NCI-H82 treated with DMSO at 0.1 percent for 48 hours (cell line): ENCODE data around the gene CDH4.

Source experiments
- DNase-seq: peaks from one replicate; lab custom pipeline; 2025; ENCODE audit not compliant: unreplicated experiment; lab: John Stamatoyannopoulos, UW

Gene CDH4

DNA sequence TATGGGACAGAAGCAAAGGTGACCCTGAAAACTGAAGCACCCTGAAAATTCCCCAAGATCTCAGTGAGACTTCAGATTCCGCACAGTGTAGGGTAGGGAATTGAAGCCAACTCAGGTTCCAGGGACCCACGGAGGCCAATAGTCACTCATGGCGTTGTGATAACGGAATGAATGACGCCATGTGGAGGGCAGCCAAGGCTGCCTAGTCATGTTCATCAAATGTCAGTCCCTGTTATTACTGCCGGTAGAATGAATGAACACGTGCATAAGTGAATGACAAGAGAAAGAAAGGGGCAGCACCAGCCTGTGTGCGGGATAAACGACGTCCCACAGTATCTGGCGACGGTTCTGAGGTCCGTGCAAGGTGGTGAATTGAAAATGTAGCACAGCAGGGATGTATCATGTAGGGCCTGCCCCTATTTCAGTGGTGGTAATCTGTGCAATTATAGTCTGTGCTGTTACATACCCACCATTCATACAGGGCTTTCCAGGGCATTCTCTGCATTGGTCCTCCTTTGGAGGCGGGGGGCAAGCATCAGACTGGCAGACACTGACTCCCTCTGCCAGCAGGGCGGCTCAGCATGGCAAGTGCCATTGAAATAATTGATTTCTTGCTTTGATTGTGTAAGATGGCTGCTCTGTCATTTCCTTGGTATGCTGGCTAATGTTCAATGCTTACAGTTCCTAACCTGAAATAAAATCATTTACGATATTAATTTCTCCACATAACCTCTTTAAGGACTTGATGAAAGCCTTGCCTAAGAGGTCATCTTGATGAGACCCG, 386.9 kb downstream of the CDH4 start:
- DNase-seq: no peak

DNA sequence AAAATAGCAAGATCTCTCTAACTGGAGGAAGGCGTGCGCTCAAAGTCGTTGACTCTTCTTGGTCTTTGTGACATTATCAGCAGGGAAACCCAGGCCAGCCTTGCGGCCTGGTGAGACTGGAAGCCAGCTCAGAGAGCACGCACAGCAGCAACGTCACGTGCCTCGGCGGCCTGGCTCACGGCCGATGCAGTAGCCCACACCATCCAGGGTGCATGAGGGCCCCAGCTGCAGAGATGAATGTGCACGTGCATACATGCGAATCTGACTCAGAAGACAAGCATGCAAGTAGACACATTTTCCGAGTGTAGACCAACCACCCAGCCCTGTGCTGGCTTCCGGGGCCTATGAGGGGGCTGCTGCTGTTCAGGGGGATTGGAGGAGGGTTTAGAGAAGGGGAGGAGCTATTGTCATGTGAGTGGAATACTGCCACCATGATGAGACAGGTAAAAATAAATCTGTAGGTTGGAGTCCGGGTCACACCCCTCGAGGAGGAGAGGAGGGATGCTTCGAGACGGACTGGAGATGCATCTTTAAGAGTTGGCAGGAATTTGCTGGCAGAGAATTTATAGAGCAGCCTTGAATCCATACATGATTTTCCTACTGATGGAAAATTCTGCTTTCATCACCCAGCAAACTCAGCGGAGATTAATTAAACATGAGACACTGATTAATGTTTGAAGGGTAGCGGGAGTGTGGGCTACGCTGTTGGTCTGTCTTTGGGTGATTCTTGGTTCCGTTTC, 388.2 kb downstream of the CDH4 start:
- DNase-seq: no peak

DNA sequence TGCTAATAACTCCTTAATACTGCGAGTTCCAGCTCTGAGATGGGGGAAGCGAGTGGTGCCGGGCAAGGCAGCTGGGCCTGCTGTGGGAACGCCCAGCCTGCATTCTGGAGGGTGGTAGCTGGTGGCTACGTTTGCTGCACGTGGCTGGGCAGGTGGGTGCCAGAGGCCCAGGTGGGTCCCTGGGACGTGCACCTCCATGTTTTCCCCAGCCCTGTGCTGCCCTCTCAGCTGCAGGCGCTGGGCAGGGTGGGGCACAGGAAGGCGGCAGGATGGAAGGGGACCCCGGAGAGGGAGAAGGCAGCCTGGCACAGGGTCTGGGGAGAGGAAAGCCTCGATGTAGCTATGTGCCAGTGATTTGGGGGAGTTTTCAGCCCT, 388.8 kb downstream of the CDH4 start:
- DNase-seq: no peak

DNA sequence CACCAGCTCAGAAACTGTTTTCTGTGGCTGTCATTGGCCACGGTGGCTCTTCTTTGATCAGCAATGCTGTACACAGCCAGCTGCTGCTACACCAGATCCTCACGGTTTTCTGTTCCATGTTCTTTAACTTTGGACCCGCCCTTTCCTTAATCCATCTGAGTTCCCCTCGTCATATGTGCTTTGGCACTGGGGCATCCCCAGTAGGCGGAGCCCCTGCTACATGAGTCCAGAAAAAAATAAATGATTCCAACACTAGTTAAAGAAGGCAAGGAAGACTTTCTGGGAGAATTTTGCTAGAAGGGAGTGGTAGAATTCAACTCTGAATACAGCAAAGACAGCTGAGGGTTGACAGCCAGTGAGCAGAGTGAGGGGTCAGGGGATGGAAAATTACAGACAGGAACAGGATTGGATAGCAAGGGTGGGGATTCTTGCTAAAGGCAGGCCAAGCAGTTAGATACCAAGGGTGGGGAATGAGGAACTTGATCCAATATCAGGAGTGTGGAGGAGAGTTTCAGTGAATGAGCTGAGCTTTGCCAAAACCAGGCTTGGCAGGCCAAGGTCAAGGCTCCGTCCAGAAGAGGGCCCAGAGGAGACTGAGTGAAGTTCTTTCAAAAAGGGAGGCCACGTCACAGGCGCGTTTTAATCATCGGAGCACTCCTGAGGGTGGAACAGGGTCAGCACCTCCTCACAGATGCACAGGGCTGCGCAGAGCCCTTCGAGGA, 391.8 kb downstream of the CDH4 start:
- DNase-seq: no peak

DNA sequence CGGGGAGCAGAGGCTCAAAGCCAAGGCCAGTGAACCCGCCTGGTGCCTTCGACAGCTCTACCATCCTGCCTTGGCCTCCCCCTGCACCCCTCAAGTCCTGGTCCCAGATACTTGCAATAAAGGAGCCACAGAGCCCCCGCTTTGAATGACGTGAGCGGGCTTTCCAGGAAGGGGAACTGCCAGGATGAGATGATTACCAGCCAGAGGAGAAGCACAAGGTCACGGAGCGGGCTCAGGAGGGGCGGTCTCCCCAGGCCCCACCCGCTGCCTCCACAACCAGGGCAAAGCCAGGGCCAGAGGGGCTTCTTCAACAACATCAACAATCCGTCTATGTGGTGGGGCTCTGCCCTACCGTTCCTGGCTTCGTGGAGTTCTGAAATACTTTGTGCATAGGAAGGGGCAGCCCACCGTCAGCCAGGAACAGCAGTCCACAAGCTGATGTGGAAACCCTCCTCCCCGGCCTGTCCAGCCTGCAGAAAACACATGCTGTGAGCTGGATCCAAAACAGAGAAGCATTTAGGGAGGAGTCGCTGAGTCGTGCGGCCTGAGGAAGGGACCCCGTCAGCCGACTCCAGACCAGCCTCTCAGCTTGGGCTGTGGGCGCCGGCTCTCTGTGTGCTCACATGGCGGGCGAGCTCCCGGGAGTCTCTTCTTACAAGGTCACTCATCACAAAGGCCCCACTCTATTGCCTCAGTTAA, 392.5 kb downstream of the CDH4 start:
- no peak for DNase-seq

DNA sequence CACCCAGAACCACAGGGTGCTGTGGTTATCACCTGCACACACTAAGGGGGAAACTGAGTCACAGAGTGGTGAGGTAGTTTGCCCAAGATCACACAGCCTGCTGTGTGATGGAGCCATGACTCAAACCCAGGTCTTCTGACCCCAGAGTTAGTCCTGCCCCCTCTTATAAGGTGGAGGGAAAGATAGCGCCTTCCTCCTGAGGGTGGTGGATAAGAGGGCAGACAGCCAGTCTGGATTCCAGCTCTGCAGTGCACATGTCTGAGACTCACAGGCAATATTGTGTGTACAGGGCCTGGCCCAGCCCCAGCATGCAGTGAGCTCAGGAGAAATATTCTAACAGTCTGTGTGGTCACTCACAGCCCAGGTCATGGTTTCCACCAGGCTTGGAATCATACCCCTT, 393.7 kb downstream of the CDH4 start:
- DNase-seq: no peak

DNA sequence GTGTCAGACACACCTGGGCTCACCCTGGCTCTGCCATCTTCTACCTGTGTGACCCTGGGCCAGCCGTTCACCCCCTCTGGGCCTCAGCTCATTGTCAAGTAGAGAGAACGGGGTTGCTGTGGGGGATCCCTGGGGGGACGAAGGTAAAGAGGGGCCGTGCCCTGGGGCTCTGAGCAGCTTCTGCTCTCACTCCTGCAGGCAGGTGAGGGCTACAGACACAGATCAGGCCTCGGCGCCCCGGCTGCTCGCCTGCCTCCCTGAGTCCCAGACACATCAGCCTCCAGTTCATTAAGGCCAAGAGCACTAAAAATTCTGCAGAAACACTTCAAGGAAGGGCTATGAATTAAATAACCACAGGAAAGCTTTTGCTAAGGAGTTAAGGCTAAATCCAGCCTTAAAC, 394.4 kb downstream of the CDH4 start:
- DNase-seq: no peak

DNA sequence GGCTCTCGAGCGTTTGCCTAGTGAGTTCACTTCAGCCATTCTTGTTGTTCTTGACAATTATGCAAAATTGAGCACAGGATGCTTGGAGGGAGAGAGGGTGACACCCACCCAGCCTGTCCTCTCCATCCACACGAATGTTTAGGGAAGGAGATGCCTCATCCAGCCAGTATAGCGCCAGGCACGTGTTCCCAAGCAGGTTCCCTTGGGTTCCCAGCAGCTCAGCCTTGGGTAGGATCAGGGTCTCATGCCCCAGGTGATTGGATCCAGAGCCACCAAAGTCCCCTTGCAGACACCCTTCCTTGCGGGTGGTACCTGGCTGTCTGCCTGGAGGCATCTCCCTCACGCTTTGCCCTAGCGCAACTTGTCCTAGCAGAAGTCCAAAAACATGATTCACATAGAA, 394.9 kb downstream of the CDH4 start:
- no peak for DNase-seq

DNA sequence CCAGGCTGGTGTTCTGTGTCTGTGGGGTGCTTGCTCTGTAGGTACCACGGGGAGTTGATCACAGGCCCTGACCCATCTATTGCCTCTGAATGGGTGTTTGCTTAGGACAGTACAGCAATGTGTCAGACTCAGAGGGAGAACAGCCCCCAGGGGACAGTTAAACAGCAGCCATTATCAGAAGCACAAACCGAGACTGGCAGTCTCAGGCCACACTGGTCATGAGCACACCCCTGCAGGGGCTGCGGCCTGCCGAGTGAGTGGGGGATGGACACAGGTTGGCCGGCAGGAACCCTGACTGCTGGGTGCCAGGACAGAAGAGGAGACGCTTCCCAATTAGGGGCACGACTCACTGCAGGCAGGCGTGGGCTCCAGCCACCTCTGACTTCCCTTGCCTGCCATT, 395.6 kb downstream of the CDH4 start:
- no peak for DNase-seq

DNA sequence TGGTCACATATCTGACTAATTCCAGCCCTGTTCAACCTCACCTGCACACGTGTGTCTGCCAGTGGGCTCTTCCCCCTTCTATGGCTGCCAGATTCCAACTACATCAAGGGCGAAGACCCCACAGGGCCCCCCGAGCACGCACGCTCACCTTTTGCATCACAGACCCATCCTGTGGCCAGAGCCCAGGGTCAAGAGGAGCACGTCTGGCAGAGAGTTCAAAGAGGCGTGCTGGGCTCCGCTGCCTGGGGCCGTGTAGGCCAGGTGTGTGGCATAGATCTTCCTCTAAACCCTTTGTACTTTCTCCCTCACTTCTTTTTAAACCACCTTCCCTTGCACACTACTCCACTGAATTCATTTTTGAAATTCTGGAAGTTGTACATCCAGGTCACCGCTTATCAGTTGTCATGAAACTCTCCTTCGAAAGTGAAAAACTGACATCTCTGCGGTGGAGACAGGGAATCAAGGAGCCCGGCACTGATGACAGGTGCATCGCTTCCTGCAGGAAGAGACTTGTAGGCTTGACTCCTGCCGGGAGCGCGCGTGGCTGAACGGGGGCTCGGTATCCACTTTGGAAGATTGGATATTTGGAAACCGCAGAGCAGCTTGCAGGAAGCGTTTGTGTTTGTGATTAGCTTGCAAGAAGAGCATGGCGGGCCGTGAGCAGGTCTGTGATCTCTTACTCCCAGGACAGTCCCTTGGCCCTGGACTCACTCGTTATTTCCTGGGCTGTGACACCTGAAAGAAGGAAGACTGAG, 397.2 kb downstream of the CDH4 start:
- DNase-seq: no peak

DNA sequence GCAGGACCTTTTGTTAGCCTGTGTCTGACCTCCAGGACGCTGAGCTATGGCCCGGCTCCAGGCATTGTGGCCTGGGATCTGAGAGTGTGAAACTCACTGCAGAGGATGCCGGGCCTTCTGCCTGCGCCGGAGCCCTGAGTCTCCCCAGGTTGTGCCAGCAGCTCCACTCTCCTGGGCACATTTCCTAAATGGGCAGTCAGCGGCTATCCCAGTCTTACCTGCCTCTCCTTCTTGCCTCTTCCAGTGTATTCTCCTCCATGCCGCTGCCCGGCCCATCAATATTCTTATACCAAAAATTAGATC, 397.8 kb downstream of the CDH4 start:
- no peak for DNase-seq

DNA sequence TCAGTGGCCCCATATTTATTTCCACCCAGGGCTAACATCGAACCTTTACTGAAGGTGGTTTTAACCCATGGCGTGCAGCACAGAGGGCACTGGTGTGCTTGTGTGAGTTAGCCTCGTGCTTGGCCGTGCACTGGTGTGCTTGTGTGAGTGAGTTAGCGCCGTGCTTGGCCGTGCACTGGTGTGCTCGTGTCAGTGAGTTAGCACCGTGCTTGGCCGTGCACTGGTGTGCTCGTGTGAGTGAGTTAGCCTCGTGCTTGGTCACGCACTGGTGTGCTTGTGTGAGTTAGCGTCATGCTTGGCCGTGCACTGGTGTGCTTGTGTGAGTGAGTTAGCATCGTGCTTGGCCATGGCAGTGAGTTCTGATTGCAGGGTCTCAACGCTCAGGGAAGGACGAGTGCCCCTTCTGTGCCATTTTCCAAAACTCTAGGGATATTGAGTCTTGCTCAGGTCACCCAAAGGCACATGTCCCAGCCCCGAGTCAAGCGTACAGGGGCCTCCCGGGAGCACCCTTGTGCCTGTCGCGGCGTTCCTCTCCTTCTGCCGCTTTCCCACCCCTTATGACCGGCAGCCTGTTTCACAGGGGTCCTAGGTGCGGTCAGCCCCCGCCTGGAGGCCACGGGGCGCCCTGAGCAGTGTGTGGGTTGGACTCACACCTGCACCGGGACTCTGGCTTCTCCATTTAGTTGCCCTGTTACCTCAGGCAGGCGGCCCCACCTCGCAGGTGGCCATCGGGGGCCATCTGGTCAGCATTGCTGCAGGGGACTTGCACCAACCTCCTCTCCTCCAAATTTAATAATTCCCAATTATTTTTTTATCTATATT, 399.1 kb downstream of the CDH4 start:
- no peak for DNase-seq

DNA sequence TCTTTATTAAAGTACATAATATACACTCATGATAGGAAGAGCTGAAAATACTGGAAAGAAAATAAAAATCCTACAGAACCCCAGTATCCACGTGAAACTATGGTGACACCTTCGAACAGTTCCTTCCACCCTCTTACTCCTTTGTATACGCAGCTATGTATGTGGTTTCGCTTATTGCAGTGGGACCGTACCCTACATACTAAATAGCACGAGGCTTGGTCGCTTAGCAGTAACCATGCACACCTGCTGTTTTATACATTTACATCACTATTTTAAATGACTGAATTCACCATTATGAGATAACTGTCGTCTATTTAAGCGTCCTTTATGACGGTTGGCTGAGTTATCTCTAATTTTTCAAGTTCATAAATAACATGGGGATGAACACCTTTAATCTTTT, 400.1 kb downstream of the CDH4 start:
- no peak for DNase-seq

DNA sequence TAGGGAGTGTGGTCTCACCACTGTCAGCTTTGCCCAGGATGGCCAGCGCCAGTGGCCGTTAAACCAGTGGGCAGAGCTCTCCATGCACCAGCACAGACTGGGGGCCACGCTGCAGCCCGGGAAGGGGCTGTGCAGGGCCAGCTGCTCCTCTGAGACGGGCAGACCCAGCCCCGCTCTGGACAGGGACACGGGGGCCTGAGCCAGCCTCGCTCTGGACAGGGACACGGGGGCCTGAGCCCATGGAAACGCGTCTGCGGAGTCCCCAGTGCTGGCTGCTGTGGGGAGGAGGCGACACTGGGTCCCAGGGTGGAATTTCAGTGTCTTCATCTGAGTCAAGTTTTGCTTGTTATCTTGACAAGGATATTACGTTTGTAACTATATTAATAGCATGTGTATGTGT, 402.7 kb downstream of the CDH4 start:
- DNase-seq: no peak

DNA sequence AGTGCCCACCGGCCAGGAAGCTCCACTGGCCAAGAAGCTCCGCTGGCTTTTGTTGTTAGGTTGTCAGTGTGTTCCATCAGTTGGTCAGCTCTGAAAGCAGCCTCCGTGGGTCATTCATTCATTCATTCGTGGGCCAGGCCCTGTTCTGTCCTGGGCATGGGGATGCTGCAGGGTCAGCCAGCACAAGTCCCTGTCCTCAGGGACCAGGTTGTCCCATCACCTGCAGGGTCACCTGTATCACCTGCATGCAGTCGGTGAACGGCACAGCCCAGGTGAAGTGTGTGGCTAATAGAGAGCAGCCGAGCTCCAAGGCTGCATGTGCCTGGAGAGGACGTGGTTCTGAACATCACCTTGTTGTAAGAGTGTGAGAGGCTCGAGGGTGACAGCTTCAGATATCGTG, 403.5 kb downstream of the CDH4 start:
- no peak for DNase-seq

DNA sequence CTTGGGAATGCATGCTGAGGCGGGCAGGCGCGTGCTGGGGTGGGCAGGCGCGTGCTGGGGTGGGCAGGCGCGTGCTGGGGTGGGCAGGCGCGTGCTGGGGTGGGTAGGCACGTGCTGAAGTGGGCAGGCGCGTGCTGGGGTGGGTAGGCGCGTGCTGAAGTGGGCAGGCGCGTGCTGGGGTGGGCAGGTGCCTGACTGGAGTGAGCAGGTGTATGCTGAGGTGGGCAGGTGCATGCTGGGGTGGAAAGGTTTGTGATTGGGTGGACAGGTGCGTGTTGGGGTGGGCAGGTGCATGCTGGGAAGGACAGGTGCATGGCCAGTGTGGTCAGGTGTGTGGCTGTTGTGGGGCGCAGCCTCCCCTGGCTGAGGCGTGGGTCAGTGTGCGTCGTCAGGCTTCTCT, 404.1 kb downstream of the CDH4 start:
- no peak for DNase-seq

DNA sequence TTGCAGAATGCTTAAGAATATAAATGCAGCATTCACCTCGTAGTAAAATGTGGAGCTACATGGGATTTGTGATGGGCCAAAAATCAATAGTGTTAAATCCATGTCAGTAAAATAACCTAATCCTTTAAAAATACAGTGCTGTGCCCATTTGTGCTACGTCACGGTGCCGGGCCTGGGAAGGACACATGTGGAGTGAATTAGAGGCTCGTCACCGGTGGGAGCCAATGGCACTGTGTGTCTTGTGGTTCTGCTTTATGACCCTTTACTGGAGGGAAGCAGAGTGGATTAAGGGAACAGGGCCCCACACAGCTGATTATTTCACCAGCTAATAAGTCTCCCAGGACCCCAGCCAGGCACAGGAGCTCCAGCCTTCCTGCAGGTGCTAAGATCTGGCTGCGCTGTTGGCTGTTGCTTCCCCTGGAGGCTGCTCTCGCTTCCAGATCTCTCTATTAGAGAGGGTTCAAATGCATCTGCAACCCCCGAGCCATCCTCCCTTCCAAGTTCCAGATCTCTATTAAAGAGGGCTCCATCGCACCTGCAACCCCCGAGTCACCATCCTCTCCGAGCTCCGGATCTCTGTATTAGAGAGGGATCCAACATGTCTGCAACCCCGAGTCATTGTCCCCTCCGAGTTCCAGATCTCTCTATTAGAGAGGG, 405.8 kb downstream of the CDH4 start:
- no peak for DNase-seq

DNA sequence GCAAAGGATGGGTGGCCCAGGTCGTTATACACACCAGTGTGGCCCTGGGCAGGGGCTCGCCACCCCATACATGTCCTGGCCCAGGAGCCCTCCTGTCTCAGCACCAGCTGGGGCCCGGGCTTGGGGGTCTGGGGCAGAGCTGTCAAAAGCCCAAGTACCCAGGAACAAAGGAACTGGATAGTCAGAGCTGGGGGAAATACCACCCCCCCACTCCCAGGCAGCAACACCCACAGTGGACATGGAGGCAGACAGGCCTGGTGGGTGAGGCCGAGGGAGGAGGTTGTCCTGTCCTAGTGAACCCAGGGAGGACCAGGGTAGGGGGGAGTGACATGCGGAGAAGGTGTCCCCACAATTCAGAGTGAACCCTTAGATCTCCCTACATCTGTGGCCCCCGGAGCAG, 406.5 kb downstream of the CDH4 start:
- DNase-seq: no peak

DNA sequence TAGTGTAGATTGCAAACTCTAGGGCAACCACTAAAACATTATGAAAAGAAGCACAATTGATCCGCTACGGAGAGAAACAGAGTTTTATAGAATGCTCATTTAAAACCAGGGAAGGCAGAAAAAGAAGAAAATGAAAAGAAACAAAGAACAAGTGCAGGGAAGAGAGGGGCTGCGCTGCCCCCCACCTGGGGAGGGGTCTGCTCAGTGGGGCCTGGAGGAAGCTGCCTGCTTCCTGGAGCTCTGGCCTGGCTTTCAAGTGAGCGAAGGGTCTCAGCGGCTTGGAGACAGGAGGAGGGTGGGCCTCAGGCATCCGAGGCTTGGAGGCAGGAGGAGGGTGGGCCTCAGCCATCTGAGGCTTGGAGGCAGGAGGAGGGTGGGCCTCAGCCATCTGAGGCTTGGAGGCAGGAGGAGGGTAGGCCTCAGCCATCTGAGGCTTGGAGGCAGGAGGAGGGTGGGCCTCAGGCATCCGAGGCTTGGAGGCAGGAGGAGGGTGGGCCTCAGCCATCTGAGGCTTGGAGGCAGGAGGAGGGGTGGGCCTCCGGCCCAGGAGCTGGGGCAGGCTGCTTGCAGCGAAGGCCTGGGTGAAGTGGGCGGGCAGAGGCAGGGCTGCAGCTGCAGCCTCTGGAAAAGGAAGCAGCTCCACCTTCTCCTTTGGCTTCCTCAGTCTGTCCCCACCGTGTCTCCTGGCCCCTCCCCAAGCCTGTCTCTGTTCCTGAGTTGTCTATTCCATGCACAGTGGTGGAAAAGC, 407.4 kb downstream of the CDH4 start:
- DNase-seq: no peak
